CMK (cell line): ENCODE results near the gene BRINP3.

ENCODE experiments used
- DNase-seq: peaks from one replicate; pipeline ENCODE4 v3.0.0-alpha.2; 2010; ENCODE audit warnings: low read depth

Gene BRINP3

GRCh38 chr1:190104961-190105360 is 372.7 kb downstream of the BRINP3 start:
- no peak for DNase-seq

DNA sequence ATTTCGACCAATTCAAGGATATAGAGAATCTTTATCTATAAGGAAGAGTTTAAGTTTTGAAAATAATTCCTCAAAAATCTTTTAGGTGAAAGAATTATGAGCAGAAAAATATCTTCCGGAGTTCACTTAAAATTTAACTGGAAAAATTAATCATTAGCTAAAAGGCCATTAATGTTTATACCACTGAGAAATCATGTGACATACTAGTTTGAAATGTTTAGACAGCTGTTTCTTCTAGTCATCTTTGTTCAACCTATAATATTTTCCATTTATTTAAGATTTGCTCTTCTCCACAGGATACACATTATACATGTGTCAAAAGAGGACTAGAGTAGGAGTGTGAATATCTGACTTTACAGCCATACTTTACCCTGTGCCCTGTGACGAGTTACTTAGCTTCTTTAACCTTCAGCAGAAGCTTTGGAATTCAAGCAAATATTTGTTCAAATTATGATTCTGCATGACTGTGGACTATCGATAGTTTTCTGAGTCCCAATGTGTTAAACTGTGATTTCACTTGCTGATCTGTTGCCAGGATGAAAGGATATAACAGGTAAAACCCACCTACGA is 374.8 kb downstream of the BRINP3 start:
- DNase-seq, result no peak

DNA sequence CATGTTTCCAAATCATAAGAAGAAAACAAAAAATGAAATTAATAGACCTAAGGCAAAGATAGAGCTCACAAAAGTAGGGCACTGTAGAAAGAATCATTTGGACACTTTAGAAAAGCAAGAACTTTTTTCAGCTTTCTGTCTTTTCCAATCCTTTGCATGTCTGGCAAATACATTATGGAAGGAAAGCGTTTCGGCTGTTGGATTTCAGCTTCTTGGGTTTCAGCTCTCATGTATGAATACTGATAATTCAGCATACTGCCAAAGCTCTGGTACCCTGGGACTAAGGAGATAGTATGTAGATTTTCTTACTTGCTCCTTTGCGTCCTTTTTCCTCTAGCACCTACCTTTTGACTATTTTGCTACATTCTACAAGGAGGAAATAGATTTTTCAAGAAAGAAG is 375.9 kb downstream of the BRINP3 start:
- DNase-seq, result no peak

- no peak for DNase-seq
Observed at GRCh38 chr1:190098756-190099155, 378.9 kb downstream of the BRINP3 start.

- DNase-seq, result no peak
Observed at GRCh38 chr1:190098107-190098506, 379.6 kb downstream of the BRINP3 start.

DNA sequence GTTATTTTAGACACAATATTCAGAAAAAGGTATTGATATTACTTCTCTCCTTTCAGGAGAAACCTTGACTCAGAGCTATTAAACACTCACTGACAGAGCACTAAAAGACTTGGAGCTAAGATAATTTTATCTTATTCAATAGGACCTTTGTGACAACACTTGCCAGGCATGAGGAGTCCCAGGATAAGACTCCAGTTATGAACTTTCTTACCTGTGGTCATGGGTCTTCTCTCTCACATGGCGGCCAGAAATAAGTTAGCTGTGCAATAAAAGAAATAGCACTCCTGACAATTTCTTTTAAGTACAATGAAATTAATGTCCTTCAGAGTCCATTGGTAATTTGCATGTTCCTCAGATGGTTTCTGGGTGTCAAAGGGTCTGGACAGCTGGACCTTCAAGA is 382.1 kb downstream of the BRINP3 start:
- DNase-seq, result no peak

GRCh38 chr1:190084552-190084951 is 393.1 kb downstream of the BRINP3 start:
- no peak for DNase-seq

DNA sequence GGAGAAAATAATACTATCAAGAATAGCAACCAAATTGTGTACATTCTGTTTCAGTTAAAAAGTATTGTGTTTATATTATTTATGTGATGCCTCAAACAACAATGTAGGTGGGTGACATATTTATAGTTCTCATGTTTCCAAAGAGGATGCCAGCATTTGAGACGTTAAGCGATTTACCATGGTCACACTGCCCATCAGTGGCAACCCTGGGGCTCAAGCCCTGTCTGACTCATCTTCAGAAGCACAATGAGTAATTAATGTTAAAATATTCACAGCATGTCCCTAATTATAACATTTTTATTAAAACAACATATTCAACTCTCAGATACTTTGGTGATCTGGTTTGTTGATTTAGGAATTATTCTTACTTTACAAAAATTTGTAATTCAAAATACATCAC is 409.4 kb downstream of the BRINP3 start:
- DNase-seq, result no peak

DNA sequence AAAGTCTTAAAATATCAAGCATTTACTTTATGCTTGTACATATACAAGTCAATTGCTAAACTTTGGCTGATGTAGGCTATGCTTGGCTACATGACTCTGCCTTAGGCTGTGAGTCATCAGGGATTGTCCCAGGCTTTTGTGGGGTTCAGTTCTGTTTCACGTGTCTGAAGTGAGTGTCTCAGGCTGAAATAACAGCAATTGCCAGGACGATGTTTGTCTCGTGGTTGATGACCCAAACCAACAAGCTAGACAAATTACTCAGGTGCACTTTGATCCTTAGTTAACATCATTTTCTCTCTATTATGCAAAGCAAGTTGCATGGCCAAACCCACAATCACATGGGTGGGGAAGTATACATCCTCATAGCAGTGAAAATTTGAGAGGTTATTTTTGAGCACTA is 410.1 kb downstream of the BRINP3 start:
- DNase-seq, result no peak

DNA sequence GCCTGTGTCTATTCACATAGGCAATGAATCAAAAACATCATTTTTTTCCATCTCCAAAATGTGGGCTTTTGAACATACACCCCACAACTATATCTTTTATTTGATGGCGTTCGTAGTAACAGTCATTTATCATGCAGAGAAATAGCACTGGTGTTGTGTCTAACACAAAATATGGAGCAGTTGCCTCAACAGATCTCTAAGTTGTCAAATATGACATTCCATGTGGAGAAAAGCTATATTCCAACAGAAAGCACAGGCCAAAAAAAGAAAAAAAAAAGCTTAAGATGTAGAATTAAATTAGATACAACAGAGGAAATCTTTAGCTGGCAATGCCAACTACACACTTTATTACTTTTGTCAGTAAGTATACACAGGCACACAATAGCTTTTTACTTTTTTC is 411.7 kb downstream of the BRINP3 start:
- DNase-seq, result no peak

DNA sequence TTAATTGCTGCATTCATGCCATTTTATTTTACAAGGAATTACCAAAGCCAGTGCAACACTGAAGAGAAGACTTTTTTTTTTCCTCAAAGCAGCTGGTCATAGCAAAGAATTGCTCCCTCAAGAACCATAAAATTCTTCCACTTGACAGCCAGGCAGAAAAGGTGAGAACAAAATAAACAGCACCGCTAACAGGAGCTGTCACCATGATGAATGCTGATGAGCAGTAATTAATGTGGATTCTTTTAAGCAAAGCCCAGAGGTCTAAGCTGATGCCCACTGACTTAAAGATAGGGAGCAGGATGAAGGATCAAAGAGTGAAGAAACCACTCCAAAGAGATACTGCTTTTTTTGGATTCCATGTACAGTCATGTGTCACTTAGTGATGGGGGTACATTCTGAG is 428.4 kb downstream of the BRINP3 start:
- DNase-seq, result no peak
